Tibial artery (tissue), 4 donors: Measurements from ENCODE around the gene SMAD7.
A peak's percentile ranks its signal among the peaks of the same experiment; 100 is the strongest.
"Not testable (repeated sequence)": the region's sequence is repeated elsewhere in the genome, so short reads cannot be mapped to it uniquely, and the experiment has no call there.

ENCODE experiments used
- DNase-seq, 2 donors: peaks; one replicate each; pipeline ENCODE4 v3.0.0-alpha.2; 2019
- H3K27ac ChIP-seq, 2 donors: fragments of 200-600 bp; sonication (generic) in 1 of 2; 1 replicate in 1 of 2; 2 replicates in 1 of 2; pipeline ENCODE4 v1.5.1; 2018 to 2019; ENCODE audit warnings: mild to moderate bottlenecking in 1 of 2
- H3K27me3 ChIP-seq, 2 donors: fragments of 200-600 bp; sonication (generic) in 1 of 2; one replicate each; pipeline versions ENCODE4 v1.5.1 to v1.6.0; 2016 to 2019
- H3K36me3 ChIP-seq, 3 donors: fragments of 200-600 bp; sonication (generic) in 2 of 3; one replicate each; pipeline ENCODE4 v1.5.1; 2016 to 2019; ENCODE audit warnings: mild to moderate bottlenecking in 2 of 3
- H3K4me1 ChIP-seq, 4 donors: fragments of 200-600 bp; sonication (generic) in 2 of 4; 1 replicate in 3 of 4; 2 replicates in 1 of 4; pipeline ENCODE4 v1.5.1; 2016 to 2019
- H3K4me3 ChIP-seq, 2 donors: fragments of 200-600 bp; sonication (generic) in 1 of 2; 1 replicate in 1 of 2; 2 replicates in 1 of 2; pipeline ENCODE4 v1.5.1; 2018 to 2019; ENCODE audit warnings: mild to moderate bottlenecking in 2 of 2
- H3K9me3 ChIP-seq, 3 donors: fragments of 200-600 bp; sonication (generic) in 1 of 3; one replicate each; pipeline ENCODE4 v1.5.1; 2016 to 2019
- CTCF ChIP-seq, 2 experiments: fragments of 200-600 bp in 1 of 2; fragments of 450-650 bp in 1 of 2; IDR thresholded peaks; one replicate each; pipeline ENCODE4 v1.5.1; 2017 to 2019; ENCODE audit warnings: antibody characterized with exemption in 2 of 2, mild to moderate bottlenecking in 1 of 2, moderate library complexity in 1 of 2
- intact Hi-C: fragments of 100-400 bp; cut with DNase I; formaldehyde crosslinking; loops from one replicate; pipeline ENCODE4 v1.15.0; 2023; ENCODE audit warnings: low total_unique reads

SMAD7 gene

GRCh38 chr18:48871391-48872166, 79.2 kb downstream of the SMAD7 start:
- Histone ChIP-seq H3K4me1 (peaks cover 0 to 61% (median 40%) of the 10 kb centered on the region in 4 donors), H3K36me3 (no peaks in the 10 kb centered on the region), H3K27me3 (no peaks in the 10 kb centered on the region), H3K27ac (peak overlapping the region; percentile 81 to 82), H3K4me3 (no peak overlapping the region), H3K9me3 (no peaks in the 10 kb centered on the region)
- no peak for TF ChIP-seq CTCF (IDR thresholded peaks at IDR 0.05)
- DNase-seq = peak in 1 of 2 donors; percentile 64
- intact Hi-C loops = no loop called here

GRCh38 chr18:48870926-48871325, 79.8 kb downstream of the SMAD7 start:
- H3K27ac ChIP-seq, DNase-seq, H3K9me3 ChIP-seq, H3K27me3 ChIP-seq, H3K36me3 ChIP-seq, H3K4me3 ChIP-seq, intact Hi-C loops: not testable (repeated sequence)
- H3K4me1 ChIP-seq = peaks cover 0 to 61% (median 40%) of the 10 kb centered on the region in 4 donors
